GM15510 (cell line): ENCODE results near the gene ANO10.

Experiments used
- POLR2A ChIP-seq: IDR thresholded peaks from 3 replicates; pipeline ENCODE4 v1.6.1; 2011; ENCODE audit warnings: borderline replicate concordance; ENCODE audit not compliant: insufficient read length; ENCODE audit errors: extremely low read depth

ANO10 gene

DNA sequence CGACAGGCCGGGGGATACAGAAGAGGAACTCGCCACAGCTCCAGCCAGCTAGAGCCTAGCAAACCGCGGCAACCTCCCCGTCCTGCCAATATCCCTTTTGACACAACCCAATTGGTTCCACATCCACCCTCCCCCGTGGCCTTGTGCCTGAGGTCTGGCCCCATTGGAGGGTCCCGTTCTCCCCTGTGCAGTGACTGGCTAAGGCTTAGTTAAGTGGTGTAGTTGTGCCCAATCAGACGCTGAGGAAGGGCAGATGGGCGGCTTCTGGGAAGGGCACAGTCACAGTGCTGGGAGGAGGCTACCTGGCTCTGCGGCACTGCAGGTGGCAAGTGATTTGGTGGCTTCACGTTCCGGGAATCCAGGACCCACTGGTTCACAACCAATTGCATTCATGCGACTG lies 256.9 kb downstream of the ANO10 start:
- no peak for TF ChIP-seq POLR2A

DNA sequence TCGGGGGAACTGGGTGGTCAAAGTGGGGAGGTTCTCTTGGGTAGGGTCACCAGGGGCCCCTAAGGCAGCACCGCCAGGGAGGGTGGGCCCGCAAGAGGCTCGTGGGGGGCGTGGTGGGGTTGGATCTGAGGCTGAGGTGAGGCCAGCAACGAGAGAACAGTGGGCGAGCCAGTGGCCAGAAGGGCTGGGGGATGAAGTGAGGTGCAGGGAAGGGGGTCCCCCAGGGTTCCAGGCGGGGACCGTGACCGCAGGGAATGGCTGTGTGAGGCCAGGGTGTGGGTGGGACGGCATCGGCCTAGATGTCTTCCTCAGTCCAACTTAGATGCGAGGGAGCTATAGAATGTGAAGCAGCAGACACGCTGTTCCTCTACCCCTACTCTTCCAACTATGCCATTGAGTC lies 257.3 kb downstream of the ANO10 start:
- TF ChIP-seq POLR2A: no peak

DNA sequence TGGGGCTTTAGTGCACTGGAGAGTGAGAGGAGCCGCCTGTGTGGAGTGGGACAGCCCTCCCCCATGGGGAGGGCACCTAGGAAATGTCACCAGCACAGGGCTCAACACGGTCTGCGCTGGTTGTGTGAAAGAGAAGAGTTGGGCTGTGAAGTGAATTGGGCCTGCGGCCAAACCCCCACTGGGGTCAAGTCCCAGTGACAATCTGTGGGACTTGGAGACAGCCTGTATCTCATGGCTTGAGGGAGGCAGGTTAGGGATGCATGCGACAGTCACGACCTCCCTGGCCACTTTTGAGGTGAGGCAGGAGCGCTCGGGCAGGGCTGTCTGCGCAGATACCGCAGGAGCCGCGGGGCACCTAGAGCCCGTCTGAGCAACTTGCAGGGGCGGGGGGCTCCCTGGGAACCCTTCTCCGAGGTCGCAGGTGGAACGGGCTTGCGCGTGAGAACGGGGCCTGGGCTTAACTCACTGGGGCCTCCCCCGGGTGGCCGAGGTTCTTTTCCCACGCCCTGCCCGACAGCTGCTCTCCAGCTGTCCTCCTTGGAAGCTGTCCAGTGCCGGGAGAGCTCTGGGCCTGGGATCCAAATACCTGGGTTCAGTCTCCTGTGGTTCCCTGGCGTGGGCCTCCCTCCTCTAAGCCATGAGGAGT lies 258.1 kb downstream of the ANO10 start:
- TF ChIP-seq POLR2A: no peak

DNA sequence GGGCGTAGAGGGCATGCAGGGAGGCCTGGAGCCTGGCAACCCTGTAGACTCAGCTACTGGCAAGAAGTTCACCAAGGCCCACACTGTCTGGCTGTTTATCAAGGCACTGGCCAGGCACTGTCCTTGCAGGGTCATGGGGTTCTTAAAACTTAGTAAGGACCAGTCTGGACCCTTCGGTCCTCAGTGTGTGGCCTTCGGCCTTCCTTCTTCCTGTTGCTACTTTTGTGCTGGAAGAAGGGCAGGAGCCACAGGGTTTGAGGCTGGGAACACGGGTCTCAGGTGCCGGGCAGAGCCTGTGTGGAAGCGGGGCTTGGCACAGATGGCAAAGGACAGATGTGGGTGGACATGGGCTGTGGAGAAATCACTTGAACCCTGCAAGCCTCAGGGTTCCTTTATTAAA lies 258.9 kb downstream of the ANO10 start:
- no peak for TF ChIP-seq POLR2A

DNA sequence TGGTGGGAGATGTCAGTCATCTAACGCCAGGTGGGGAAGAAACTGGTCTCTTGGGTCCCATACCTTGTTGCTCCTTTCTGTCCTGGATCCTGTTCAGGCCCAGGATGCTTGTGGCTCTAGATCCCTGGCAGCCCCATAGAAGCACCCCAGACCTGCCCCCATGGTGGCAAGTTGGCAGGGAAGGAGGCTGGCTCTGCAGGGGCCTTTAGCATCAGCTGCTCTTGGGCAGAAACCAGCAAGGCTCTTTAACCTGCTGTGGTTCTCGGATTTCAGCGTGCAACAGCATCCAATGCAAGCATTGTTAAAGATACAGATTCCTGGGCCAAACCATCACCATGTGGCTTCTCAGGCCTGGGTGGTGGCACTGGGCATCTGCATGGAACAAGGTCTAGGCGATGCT lies 259.6 kb downstream of the ANO10 start:
- no peak for TF ChIP-seq POLR2A

DNA sequence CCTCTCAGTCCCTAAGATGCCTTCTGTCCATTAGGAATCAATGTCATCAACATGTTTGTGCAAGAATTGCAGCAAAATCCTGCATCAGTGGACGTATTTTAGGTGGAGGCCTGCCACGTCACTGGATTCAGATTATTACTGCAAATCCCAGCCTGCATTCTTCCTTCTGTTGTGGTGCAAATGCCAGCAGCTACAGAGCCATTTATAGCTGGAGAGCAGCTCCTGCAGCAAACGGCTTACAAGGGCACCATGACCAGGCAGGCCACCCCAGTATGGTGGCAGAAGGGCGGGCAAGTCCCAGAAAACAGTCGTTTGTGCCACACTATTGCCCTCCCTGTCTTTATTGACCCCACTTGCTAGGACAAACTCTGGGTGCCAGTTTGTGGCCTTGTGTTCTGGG lies 260.7 kb downstream of the ANO10 start:
- TF ChIP-seq POLR2A: no peak

DNA sequence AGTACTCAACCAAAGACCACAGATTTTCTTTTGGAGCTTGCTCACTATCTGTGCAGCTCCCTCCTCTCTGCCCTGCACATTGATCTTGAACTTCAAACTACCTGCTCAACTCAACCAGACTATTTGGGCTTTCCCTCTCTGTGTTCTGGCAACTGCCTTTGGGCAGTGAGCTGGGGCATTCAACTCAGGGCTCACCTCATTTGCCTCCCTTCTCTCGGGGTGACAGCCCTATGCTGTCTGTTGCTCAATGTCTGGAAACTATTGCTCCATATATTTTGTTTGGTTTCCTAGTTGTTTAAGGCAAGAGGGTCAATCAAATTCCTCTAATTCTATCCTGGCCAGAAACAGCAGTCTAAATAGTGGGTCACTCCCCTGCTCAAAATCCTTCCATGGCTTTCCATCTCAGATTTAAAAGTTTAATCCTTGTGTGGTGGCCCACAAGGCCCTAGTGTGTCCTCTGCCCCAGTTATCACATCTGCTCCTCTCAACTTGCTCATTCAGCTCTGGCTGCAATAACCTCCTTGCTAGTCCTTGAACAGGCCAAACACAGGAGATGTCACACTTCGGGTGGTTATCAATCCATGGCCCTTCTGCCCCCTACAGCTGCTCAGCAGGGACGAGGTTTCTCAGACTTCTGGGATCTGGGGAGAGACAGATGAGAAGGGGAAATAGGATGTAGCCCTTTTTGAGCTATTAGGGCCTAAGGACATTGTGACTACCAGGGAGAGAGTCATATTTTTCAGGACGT lies 267.7 kb downstream of the ANO10 start:
- TF ChIP-seq POLR2A: no peak

DNA sequence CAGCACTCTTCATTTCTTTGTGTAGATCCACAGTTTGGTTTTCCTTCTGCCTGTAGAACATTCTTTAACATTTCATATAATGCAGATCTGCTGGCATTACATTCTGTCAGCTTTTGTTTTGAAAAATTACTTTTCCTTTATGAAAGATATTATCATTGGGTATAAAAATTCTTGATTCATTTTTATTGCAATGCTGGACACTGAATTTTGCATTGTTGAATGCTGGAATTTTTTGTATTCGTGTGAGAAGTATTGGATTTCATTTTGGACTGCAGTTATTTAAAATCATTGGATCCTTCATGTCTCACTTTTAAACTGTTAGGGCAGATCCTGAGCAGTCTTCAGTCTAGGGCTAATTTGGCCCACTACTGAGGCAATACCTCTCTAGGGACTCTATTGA lies 268.4 kb downstream of the ANO10 start:
- TF ChIP-seq POLR2A: no peak

DNA sequence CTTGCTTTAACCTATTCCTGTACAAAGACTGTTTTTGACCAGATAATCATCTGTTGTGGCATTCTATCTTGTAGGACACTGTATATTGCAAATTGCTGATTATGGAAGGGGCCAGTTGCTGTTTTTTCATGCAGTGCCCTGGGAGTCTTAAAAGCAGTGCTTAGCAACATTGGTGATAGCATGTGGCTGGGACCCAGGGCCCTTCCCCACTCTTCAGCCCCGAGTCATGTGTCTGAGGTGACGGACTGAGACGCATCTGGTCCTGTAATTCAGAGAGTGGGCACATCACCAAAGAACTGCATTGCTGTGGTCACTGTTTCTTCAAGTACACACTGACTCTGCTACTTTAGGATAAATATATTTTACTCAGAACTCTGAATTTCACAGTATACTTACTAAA lies 272.1 kb downstream of the ANO10 start:
- no peak for TF ChIP-seq POLR2A

DNA sequence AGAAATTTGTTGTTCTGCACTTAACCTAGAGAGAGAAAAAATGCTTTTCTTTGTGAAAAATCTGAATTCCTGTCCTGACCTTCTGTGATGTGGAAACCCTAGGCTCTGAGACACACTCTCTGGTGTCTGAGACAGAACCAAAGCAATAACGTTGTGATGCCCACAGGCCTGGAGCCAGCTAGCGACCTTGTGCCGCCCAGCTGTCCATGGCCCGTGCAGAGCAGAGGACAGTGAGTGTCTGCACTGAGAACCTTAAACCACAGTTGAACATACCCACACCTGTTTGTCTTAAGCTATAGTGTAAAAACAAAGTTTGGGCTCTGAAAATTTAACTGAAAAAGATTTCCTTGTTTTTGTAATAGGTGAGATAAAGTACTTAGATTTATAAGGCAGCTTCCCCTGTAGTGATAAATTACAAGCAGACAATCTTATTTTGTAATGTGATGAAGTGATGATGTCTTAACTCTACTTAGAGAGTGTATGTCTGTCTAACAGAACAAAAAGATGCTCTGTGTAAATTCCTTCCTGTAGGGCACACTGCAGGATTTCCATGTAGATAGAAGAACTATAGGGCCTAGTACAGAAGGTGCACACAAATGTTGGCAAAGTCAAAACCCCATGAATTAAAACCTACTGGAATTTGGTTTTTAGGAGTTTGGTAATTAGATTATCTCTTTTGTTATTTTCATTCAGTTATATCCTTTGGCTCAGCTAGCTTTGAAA lies 272.8 kb downstream of the ANO10 start:
- no peak for TF ChIP-seq POLR2A

DNA sequence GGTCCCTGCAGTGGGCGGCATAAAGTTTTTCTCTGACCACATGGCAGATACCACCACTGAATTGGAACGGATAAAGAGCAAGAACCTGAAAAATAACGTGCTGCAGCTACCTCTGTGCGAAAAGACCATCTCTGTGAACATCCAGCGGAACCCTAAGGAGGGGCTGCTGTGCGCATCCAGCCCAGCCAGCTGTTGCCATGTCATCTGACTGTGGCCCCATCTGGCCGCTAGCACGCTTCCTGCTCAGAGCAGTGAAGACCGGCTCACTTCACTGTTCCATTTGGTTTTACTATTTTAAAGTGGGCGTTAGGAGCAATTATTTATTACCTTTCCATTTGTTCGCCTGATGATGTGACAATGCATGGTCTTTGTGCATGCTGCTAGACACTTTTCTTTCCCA lies 273.5 kb downstream of the ANO10 start:
- no peak for TF ChIP-seq POLR2A

DNA sequence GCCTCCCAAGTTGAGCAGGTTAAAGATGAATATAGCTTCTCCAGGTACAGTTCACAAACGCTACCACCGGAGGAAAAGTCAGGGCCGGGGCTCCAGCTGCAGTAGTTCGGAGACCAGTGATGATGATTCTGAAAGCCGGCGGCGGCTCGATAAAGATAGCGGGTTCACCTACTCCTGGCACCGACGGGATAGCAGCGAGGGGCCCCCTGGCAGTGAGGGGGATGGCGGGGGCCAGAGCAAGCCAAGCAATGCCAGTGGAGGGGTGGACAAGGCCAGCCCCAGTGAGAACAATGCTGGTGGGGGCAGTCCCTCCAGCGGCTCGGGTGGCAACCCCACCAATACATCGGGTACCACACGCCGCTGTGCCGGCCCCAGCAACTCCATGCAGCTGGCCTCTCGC lies 274.0 kb downstream of the ANO10 start:
- no peak for TF ChIP-seq POLR2A

DNA sequence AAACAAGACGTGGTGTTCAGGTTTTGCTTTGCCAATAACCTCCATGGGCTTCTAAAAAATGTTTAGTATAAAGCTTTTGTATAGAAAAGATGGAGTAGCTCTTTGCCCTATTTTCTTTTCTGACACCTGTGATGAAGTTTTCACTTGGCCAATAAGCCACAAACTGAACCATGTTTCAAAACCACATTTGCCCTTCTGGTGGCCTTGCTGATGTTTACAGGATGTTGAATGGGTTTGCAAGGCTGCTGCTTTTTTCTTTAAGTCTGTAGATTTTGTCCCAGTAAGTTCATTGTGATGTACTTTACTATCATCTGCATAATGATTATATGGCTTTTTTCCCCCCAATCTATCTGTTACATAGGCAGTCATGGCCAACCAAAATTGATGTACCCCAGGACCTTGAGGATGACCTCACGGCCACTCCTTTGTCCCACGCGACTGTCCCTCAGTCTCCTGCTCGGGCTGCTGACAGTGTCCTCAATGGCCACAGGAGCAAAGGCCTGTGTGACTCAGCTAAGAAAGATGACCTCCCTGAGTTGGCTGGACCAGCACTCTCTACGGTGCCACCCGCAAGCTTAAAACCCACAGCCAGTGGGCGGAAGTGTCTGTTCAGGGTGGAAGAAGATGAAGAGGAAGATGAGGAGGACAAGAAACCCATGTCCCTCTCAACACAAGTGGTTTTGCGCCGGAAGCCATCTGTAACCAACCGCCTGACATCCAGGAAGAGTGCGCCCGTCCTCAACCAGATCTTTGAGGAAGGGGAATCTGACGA lies 274.6 kb downstream of the ANO10 start:
- no peak for TF ChIP-seq POLR2A

DNA sequence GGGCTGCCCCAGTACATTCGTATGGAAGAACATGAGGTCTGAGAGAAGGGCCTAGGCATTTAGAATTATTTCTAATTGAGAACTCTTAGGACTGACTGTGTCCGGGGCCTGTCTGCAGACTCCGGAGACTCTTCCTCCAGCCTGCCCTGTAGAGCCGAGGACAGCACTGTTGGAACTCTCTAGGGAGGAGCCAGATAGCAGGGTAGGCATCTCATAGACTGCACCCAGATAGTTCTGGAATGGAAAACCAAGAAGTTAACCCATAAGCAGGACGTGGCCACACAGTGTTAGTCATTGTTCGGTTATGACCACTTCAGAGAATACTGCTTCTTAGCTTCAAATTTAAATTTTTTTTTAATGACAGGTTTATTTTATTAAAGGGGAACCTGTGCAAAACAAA lies 275.9 kb downstream of the ANO10 start:
- no peak for TF ChIP-seq POLR2A

DNA sequence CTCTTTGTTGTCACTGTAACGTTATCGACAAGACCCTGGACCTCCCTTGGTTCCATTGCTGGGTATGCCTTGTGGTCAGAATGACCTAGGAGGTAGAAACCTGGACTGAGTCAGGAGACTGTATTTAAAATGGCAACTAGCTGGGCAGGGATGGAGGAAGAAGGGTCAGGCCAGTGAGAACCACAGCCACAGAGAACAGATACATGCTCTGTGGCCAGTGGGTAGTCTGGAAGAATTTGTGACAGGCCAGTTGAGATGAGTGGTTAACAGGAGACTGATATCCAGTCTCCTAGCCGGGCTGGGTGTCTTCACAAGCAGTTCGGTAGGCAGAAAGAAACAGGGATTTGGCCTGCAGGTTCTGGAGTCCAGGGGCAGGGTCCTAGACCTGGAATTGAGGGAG lies 276.6 kb downstream of the ANO10 start:
- TF ChIP-seq POLR2A: no peak
